ENCODE data around the gene PTPRA. TPM values are rescaled to one million over a fixed set of nuclear protein-coding genes. Genes with fewer than 3 reads are reported as not detected.

The PTPRA gene
- total RNA-seq, 4 donors from 2014 or later: 54.1 to 85.4 (median 67.0) TPM

DNA sequence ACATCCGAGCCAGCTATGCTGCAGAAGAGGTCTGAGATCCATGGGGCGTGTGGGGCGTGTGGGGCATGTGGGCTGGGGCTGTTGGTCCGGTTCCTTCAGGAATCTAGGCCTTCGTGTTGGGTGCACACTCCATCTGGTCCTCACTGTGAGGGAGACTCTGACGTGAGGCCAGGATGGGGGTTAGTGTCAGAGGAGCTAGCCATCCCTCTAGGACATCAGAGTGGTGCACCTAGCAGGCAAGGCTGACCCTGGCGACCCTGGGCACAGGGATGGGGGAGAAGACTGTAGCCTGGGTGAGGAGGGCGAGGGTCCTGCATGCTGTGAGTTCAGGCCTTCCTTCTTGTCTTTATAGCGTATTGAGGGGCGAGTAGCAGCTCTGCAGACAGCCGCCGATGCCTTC lies 8.7 kb upstream of the PTPRA start:
- WGBS, 2 donors (ENCODE audit: low coverage in 1 of 2): no CpG with 5 or more reads among the region's 12 CpGs

GRCh38 chr20:2865101-2865500 lies 8.2 kb upstream of the PTPRA start:
- H3K36me3 ChIP-seq: peaks cover 0 to 70% of the 10 kb centered on the region in 2 donors
- H3K4me1 ChIP-seq: no peaks in the 10 kb centered on the region
- H3K4me3 ChIP-seq: no peak overlapping the region
- H3K27me3 ChIP-seq: no peaks in the 10 kb centered on the region
- no peak for TF ChIP-seq POLR2A (IDR thresholded peaks at IDR 0.05)
- no peak for TF ChIP-seq POLR2AphosphoS5 (IDR thresholded peaks at IDR 0.05)
- TF ChIP-seq CTCF (IDR thresholded peaks at IDR 0.05): no peak
- TF ChIP-seq EP300 (IDR thresholded peaks at IDR 0.05): no peak
- no peak for ATAC-seq
- 100% methylated on average over 3 of the region's 10 CpGs; no CpG with 5 or more reads in 1 of the 2 donors for WGBS, 2 donors (ENCODE audit: low coverage in 1 of 2)
- H3K27ac ChIP-seq: no peak overlapping the region
- H3K9me3 ChIP-seq: no peaks in the 10 kb centered on the region

More for the DNA sequence above, 8.7 kb upstream of the PTPRA start:
- no peak for ATAC-seq
- H3K27me3 ChIP-seq: no peaks in the 10 kb centered on the region
- H3K9me3 ChIP-seq: no peaks in the 10 kb centered on the region
- no peak for TF ChIP-seq CTCF (IDR thresholded peaks at IDR 0.05)
- no peak for TF ChIP-seq POLR2AphosphoS5 (IDR thresholded peaks at IDR 0.05)
- no peak for TF ChIP-seq EP300 (IDR thresholded peaks at IDR 0.05)
- no peak for TF ChIP-seq POLR2A (IDR thresholded peaks at IDR 0.05)
- no peak overlapping the region for H3K27ac ChIP-seq
- no peak overlapping the region for H3K4me3 ChIP-seq
- peaks cover 0 to under 1% (median 0%) of the 10 kb centered on the region in 3 donors for H3K4me1 ChIP-seq
- H3K36me3 ChIP-seq: peaks cover 0 to 73% of the 10 kb centered on the region in 2 donors

DNA sequence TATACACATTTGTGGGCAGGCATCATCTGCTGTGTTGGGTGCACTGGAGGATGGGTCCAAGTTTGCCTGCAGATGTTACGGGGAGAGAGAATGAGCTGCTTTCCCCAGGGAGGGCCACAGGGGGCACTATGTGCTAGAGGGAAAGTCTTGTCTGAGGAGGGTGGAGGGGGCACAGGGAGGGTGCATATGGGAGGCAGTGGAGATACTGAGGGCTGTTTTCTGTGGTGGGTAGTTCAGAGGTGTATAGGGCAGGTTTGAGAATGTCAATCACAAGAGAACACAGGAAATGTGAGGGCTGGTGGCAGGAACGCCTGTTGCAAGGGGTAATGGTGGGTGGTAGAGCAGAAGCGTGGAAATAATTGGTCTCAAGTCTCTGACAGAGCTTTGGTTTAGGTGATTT lies 7.7 kb upstream of the PTPRA start:
- no peak for ATAC-seq
- Histone ChIP-seq H3K27ac (no peak overlapping the region), H3K9me3 (no peaks in the 10 kb centered on the region), H3K4me3 (no peak overlapping the region), H3K4me1 (peaks cover 0 to 4% (median 0%) of the 10 kb centered on the region in 3 donors), H3K36me3 (peaks cover 0 to 65% of the 10 kb centered on the region in 2 donors), H3K27me3 (no peaks in the 10 kb centered on the region)
- TF ChIP-seq EP300 (IDR thresholded peaks at IDR 0.05) (no peak), POLR2AphosphoS5 (IDR thresholded peaks at IDR 0.05) (no peak), CTCF (IDR thresholded peaks at IDR 0.05) (no peak), POLR2A (IDR thresholded peaks at IDR 0.05) (no peak)
- WGBS, 2 donors (ENCODE audit: low coverage in 1 of 2): 83 to 92% methylated on average over 2 to 3 of the region's 3 CpGs

GRCh38 chr20:2866236-2866635 lies 7.0 kb upstream of the PTPRA start:
- TF ChIP-seq POLR2A (IDR thresholded peaks at IDR 0.05) (no peak), CTCF (IDR thresholded peaks at IDR 0.05) (no peak), EP300 (IDR thresholded peaks at IDR 0.05) (no peak), POLR2AphosphoS5 (IDR thresholded peaks at IDR 0.05) (no peak)
- 80 to 94% methylated on average over 1 to 3 of the region's 11 CpGs for WGBS, 2 donors (ENCODE audit: low coverage in 1 of 2)
- Histone ChIP-seq H3K27ac (no peak overlapping the region), H3K4me1 (peaks cover 0 to 10% (median 3%) of the 10 kb centered on the region in 3 donors), H3K36me3 (peaks cover 0 to 58% of the 10 kb centered on the region in 2 donors), H3K4me3 (no peak overlapping the region), H3K9me3 (no peaks in the 10 kb centered on the region), H3K27me3 (no peaks in the 10 kb centered on the region)
- ATAC-seq: no peak

- Histone ChIP-seq H3K4me1 (peaks cover 0 to 20% (median 11%) of the 10 kb centered on the region in 3 donors), H3K27ac (no peak overlapping the region), H3K36me3 (peaks cover 0 to 48% of the 10 kb centered on the region in 2 donors), H3K4me3 (no peak overlapping the region), H3K27me3 (peaks cover 7% of the 10 kb centered on the region), H3K9me3 (no peaks in the 10 kb centered on the region)
- 70 to 77% methylated on average over 8 of the region's 12 CpGs for WGBS, 2 donors (ENCODE audit: low coverage in 1 of 2)
- TF ChIP-seq CTCF (IDR thresholded peaks at IDR 0.05): no peak
- no peak for TF ChIP-seq POLR2AphosphoS5 (IDR thresholded peaks at IDR 0.05)
- TF ChIP-seq EP300 (IDR thresholded peaks at IDR 0.05): no peak
- TF ChIP-seq POLR2A (IDR thresholded peaks at IDR 0.05): no peak
- no peak for ATAC-seq
Observed at GRCh38 chr20:2867081-2867864, 6.0 kb upstream of the PTPRA start.
